SK-N-SH (cell line): Measurements from ENCODE around the gene PTPN12.

ENCODE experiments used
- ELF1 ChIP-seq: IDR thresholded peaks from 2 replicates; pipeline ENCODE4 v1.4.0; 2012
- GABPA ChIP-seq: IDR thresholded peaks from 2 replicates; pipeline ENCODE4 v1.4.0; 2012; ENCODE audit warnings: low read depth, mild to moderate bottlenecking
- JUND ChIP-seq: IDR thresholded peaks from 2 replicates; pipeline ENCODE4 v1.4.0; 2012
- MAX ChIP-seq: IDR thresholded peaks from 2 replicates; pipeline ENCODE4 v1.4.0; 2012; ENCODE audit warnings: low read depth
- NFIC ChIP-seq: IDR thresholded peaks from 2 replicates; pipeline ENCODE4 v1.4.0; 2012; ENCODE audit warnings: borderline replicate concordance
- NRF1 ChIP-seq: IDR thresholded peaks from 2 replicates; pipeline ENCODE4 v1.6.1; 2012; ENCODE audit warnings: low read depth, mild to moderate bottlenecking, low read length
- POLR2AphosphoS5 ChIP-seq: IDR thresholded peaks from 2 replicates; pipeline ENCODE4 v1.6.1; 2012; ENCODE audit warnings: low read depth, low read length
- RXRA ChIP-seq: IDR thresholded peaks from 2 replicates; pipeline ENCODE4 v1.4.0; 2012; ENCODE audit warnings: low read depth, mild to moderate bottlenecking, borderline replicate concordance
- TF ChIP-seq, protein P1 (sequence below): IDR thresholded peaks from 2 replicates; pipeline ENCODE4 v1.4.0; 2012; ENCODE audit warnings: low read depth, borderline replicate concordance
- TF ChIP-seq, protein P2 (sequence below): fragments of 200-600 bp; sonication (generic); IDR thresholded peaks from 2 replicates; pipeline ENCODE4 v1.6.1; 2017; ENCODE audit warnings: antibody characterized with exemption, mild to moderate bottlenecking, moderate library complexity
- TF ChIP-seq, protein P3 (sequence below): IDR thresholded peaks from 2 replicates; pipeline ENCODE4; 2012

DNA sequence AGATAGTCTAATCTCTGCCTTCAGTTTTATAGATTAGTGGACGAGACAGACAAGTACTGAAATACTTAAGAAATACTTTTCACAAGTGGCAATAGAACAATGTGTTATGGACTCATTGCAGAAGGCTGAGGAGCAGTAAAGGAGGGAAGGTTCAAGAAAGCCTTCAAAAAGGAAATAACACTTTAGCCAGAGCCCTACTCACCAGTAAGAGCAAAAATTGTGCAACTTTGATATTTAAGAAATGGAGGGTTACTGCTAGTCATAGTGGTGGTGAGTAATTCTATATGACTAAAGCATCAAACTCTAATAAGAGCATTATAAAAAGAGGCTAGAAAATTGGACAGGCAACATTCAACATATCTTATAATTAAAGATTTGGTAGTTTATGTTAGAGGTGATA lies 28.8 kb downstream of the PTPN12 start:
- TF ChIP-seq, protein P1, sequence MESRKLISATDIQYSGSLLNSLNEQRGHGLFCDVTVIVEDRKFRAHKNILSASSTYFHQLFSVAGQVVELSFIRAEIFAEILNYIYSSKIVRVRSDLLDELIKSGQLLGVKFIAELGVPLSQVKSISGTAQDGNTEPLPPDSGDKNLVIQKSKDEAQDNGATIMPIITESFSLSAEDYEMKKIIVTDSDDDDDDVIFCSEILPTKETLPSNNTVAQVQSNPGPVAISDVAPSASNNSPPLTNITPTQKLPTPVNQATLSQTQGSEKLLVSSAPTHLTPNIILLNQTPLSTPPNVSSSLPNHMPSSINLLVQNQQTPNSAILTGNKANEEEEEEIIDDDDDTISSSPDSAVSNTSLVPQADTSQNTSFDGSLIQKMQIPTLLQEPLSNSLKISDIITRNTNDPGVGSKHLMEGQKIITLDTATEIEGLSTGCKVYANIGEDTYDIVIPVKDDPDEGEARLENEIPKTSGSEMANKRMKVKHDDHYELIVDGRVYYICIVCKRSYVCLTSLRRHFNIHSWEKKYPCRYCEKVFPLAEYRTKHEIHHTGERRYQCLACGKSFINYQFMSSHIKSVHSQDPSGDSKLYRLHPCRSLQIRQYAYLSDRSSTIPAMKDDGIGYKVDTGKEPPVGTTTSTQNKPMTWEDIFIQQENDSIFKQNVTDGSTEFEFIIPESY = no peak
- TF ChIP-seq, protein P2, sequence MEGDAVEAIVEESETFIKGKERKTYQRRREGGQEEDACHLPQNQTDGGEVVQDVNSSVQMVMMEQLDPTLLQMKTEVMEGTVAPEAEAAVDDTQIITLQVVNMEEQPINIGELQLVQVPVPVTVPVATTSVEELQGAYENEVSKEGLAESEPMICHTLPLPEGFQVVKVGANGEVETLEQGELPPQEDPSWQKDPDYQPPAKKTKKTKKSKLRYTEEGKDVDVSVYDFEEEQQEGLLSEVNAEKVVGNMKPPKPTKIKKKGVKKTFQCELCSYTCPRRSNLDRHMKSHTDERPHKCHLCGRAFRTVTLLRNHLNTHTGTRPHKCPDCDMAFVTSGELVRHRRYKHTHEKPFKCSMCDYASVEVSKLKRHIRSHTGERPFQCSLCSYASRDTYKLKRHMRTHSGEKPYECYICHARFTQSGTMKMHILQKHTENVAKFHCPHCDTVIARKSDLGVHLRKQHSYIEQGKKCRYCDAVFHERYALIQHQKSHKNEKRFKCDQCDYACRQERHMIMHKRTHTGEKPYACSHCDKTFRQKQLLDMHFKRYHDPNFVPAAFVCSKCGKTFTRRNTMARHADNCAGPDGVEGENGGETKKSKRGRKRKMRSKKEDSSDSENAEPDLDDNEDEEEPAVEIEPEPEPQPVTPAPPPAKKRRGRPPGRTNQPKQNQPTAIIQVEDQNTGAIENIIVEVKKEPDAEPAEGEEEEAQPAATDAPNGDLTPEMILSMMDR = no peak
- TF ChIP-seq MAX = no peak
- no peak for TF ChIP-seq NRF1
- TF ChIP-seq GABPA = no peak
- TF ChIP-seq ELF1 = no peak
- TF ChIP-seq JUND = no peak
- no peak for TF ChIP-seq POLR2AphosphoS5
- TF ChIP-seq RXRA = no peak
- TF ChIP-seq NFIC = no peak
- TF ChIP-seq, protein P3, sequence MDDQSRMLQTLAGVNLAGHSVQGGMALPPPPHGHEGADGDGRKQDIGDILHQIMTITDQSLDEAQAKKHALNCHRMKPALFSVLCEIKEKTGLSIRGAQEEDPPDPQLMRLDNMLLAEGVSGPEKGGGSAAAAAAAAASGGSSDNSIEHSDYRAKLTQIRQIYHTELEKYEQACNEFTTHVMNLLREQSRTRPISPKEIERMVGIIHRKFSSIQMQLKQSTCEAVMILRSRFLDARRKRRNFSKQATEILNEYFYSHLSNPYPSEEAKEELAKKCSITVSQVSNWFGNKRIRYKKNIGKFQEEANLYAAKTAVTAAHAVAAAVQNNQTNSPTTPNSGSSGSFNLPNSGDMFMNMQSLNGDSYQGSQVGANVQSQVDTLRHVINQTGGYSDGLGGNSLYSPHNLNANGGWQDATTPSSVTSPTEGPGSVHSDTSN = no peak
